IMR-90 (cell line): ENCODE data around the gene OXSR1. TPM values are rescaled to one million over a fixed set of nuclear protein-coding genes. Genes with fewer than 3 reads are reported as not detected.

Source experiments
- ATAC-seq: fragments of 200-7000 bp; cut with Tn5 transposase; 2 replicates; pipeline ENCODE4 v1.9.1; 2020; ENCODE audit warnings: low read depth, mild to moderate bottlenecking, moderate library complexity
- BruUV-seq: library from RNA; stranded (reverse); fragments of 400-500 nt; replicated peaks from 2 replicates; lab custom pipeline; 2021; lab: Mats Ljungman, UMichigan
- CTCF ChIA-PET: fragments of 300-600 bp; formaldehyde crosslinking; extraction: SDS; loops from one replicate; lab custom pipeline; 2021; ENCODE audit warnings: antibody characterized with exemption; lab: Yijun Ruan, JAX
- POLR2A ChIA-PET: fragments of 300-600 bp; sonication (Branson Sonifier 250); formaldehyde crosslinking; loops from one replicate; lab custom pipeline; 2022; ENCODE audit warnings: antibody characterized with exemption; ENCODE audit not compliant: unreplicated experiment; lab: Charles Lee
- DNase-seq: peaks from one replicate; pipeline ENCODE4 v3.0.0; 2013
- H2AFZ ChIP-seq: replicated peaks from 2 replicates; pipeline ENCODE3; 2013; ENCODE audit warnings: low read length, mild to moderate bottlenecking; ENCODE audit not compliant: poor library complexity
- H2AK5ac ChIP-seq: 2 replicates; pipeline ENCODE4 v1.6.1; 2013; ENCODE audit warnings: low read depth, low read length, inconsistent platforms
- H2AK9ac ChIP-seq: replicated peaks from 2 replicates; pipeline ENCODE3; 2013; ENCODE audit warnings: mild to moderate bottlenecking, low read depth, low read length, moderate library complexity; ENCODE audit not compliant: poor library complexity
- H2BK120ac ChIP-seq: 2 replicates; pipeline ENCODE4 v1.6.1; 2013; ENCODE audit warnings: low read depth, low read length, inconsistent platforms
- H2BK15ac ChIP-seq: 3 replicates; pipeline ENCODE4 v1.6.1; 2013; ENCODE audit warnings: low read depth, low read length, inconsistent platforms
- H2BK20ac ChIP-seq: 2 replicates; pipeline ENCODE4 v1.6.1; 2013; ENCODE audit warnings: low read depth, mild to moderate bottlenecking, inconsistent platforms, low read length, moderate library complexity
- H2BK5ac ChIP-seq: 2 replicates; pipeline ENCODE4 v1.6.1; 2013; ENCODE audit warnings: mild to moderate bottlenecking, low read depth, low read length, inconsistent platforms; ENCODE audit not compliant: poor library complexity, severe bottlenecking
- H3K14ac ChIP-seq: replicated peaks from 2 replicates; pipeline ENCODE4 v1.6.1; 2013; ENCODE audit warnings: low read depth, low read length, inconsistent platforms
- H3K18ac ChIP-seq: 2 replicates; pipeline ENCODE4 v1.6.1; 2013; ENCODE audit warnings: low read depth, low read length, control low read depth
- H3K23ac ChIP-seq: 2 replicates; pipeline ENCODE4 v1.6.1; 2013; ENCODE audit warnings: low read depth, low read length, inconsistent platforms
- H3K27ac ChIP-seq: 2 replicates; pipeline ENCODE4 v1.5.1; 2013; ENCODE audit warnings: mild to moderate bottlenecking, control low read depth, low read length; ENCODE audit not compliant: insufficient read depth
- H3K27me3 ChIP-seq: 2 replicates; pipeline ENCODE4 v1.6.1; 2013; ENCODE audit warnings: low read length; ENCODE audit not compliant: control insufficient read depth, insufficient read depth
- H3K36me3 ChIP-seq: 2 replicates; pipeline ENCODE4 v1.6.1; 2013; ENCODE audit warnings: low read length, mixed read lengths; ENCODE audit not compliant: control insufficient read depth, insufficient read depth
- H3K4ac ChIP-seq: 2 replicates; pipeline ENCODE4 v1.6.1; 2013; ENCODE audit warnings: low read depth, low read length, inconsistent platforms
- H3K4me1 ChIP-seq: 2 replicates; pipeline ENCODE4 v1.6.1; 2013; ENCODE audit warnings: low read length, mixed read lengths; ENCODE audit not compliant: control insufficient read depth, insufficient read depth
- H3K4me2 ChIP-seq: 2 replicates; pipeline ENCODE4 v1.6.1; 2013; ENCODE audit warnings: low read depth, mild to moderate bottlenecking, control low read depth, low read length, moderate library complexity
- H3K4me3 ChIP-seq: 2 replicates; pipeline ENCODE4 v1.5.1; 2013; ENCODE audit warnings: low read depth, mild to moderate bottlenecking, control low read depth, low read length, moderate library complexity; ENCODE audit not compliant: insufficient read depth
- H3K56ac ChIP-seq: 2 replicates; pipeline ENCODE4 v1.6.1; 2013; ENCODE audit warnings: low read length, inconsistent platforms; ENCODE audit not compliant: insufficient read depth; ENCODE audit errors: extremely low read depth
- H3K79me1 ChIP-seq, 2 experiments: 2 replicates each; pipeline ENCODE4 v1.6.1; 2013; ENCODE audit warnings: low read length in 2 of 2, inconsistent platforms in 1 of 2, low read depth in 1 of 2
- H3K9ac ChIP-seq: 2 replicates; pipeline ENCODE4 v1.6.1; 2013; ENCODE audit warnings: low read depth, low read length, control low read depth
- H3K9me1 ChIP-seq: 2 replicates; pipeline ENCODE4 v1.6.1; 2013; ENCODE audit warnings: low read length, inconsistent platforms; ENCODE audit not compliant: insufficient read depth
- H3K9me3 ChIP-seq: 2 replicates; pipeline ENCODE4 v1.6.1; 2013; ENCODE audit warnings: low read length; ENCODE audit not compliant: control insufficient read depth, insufficient read depth
- H4K20me1 ChIP-seq: 2 replicates; pipeline ENCODE4 v1.6.1; 2013; ENCODE audit warnings: low read length, inconsistent platforms; ENCODE audit not compliant: insufficient read depth
- H4K5ac ChIP-seq: 2 replicates; pipeline ENCODE4 v1.6.1; 2013; ENCODE audit warnings: mild to moderate bottlenecking, low read depth, low read length, control low read depth
- H4K8ac ChIP-seq, 2 experiments: 2 replicates each; pipeline ENCODE4 v1.6.1; 2013; ENCODE audit warnings: low read depth in 2 of 2, low read length in 2 of 2, control low read depth in 1 of 2, inconsistent platforms in 1 of 2
- H4K91ac ChIP-seq: 2 replicates; pipeline ENCODE4 v1.6.1; 2013; ENCODE audit warnings: low read depth, low read length, inconsistent platforms; ENCODE audit not compliant: insufficient read depth
- BHLHE40 ChIP-seq: fragments of 150-350 bp; IDR thresholded peaks from 2 replicates; pipeline ENCODE4 v1.6.1; 2016; ENCODE audit warnings: mild to moderate bottlenecking, low read depth, low read length
- CEBPB ChIP-seq: IDR thresholded peaks from 2 replicates; pipeline ENCODE4 v1.6.1; 2012; ENCODE audit warnings: low read depth, low read length, improper control_type of control experiment
- CHD1 ChIP-seq: IDR thresholded peaks from 2 replicates; pipeline ENCODE4 v1.6.1; 2012; ENCODE audit warnings: low read depth, low read length, improper control_type of control experiment
- CTCF ChIP-seq: conservative IDR thresholded peaks from 2 replicates; pipeline ENCODE4 v1.5.1; 2012; ENCODE audit warnings: mild to moderate bottlenecking, low read depth, low read length, improper control_type of control experiment
- ELK1 ChIP-seq: fragments of 150-350 bp; IDR thresholded peaks from 2 replicates; pipeline ENCODE4 v1.6.1; 2016; ENCODE audit warnings: low read depth, mild to moderate bottlenecking, low read length, moderate library complexity, borderline replicate concordance
- FOS ChIP-seq: fragments of 150-350 bp; IDR thresholded peaks from 2 replicates; pipeline ENCODE4 v1.6.1; 2016; ENCODE audit warnings: low read depth, low read length
- MAFK ChIP-seq: IDR thresholded peaks from 2 replicates; pipeline ENCODE4 v1.6.1; 2012; ENCODE audit warnings: low read depth, low read length, improper control_type of control experiment
- MAZ ChIP-seq: IDR thresholded peaks from 2 replicates; pipeline ENCODE4 v1.6.1; 2012; ENCODE audit warnings: low read depth, mild to moderate bottlenecking, low read length, improper control_type of control experiment, moderate library complexity, borderline replicate concordance
- NFE2L2 ChIP-seq: fragments of 150-350 bp; IDR thresholded peaks from 2 replicates; pipeline ENCODE4 v1.6.1; 2016; ENCODE audit warnings: low read depth, mild to moderate bottlenecking, low read length
- RAD21 ChIP-seq: IDR thresholded peaks from 2 replicates; pipeline ENCODE4 v1.6.1; 2012; ENCODE audit warnings: low read length, improper control_type of control experiment
- RCOR1 ChIP-seq: IDR thresholded peaks from 2 replicates; pipeline ENCODE4 v1.6.1; 2012; ENCODE audit warnings: mild to moderate bottlenecking, low read length, improper control_type of control experiment; ENCODE audit not compliant: insufficient replicate concordance
- RFX5 ChIP-seq: IDR thresholded peaks from 2 replicates; pipeline ENCODE4 v1.8.0; 2012; ENCODE audit warnings: low read depth, mild to moderate bottlenecking, low read length, moderate library complexity
- USF2 ChIP-seq: fragments of 150-350 bp; IDR thresholded peaks from 2 replicates; pipeline ENCODE4 v1.6.1; 2017; ENCODE audit warnings: mild to moderate bottlenecking, antibody characterized with exemption, low read length, low read depth
- WGBS, 2 experiments: methylation state at CpG; one replicate each; pipeline versions ENCODE4 v1.1.5 to v1.1.7; 2013; ENCODE audit warnings: missing lambda C conversion rate in 2 of 2; ENCODE audit not compliant: insufficient read length in 1 of 2; ENCODE audit errors: extremely low coverage in 2 of 2; 5-methylcytosine and 5-hydroxymethylcytosine counted together
- dilution Hi-C: fragments of 300-500 bp; cut with HindIII; formaldehyde crosslinking; loops from one replicate; pipeline ENCODE4 v1.14.3; 2018; ENCODE audit warnings: low sequenced_read_pairs; ENCODE audit not compliant: unreplicated experiment
- in situ Hi-C: fragments of 300-500 bp; cut with MboI; formaldehyde crosslinking; loops from 3 replicates; pipeline ENCODE4 v1.14.3; 2019; ENCODE audit warnings: low sequenced_read_pairs, inconsistent platforms, mixed read lengths
- intact Hi-C: fragments of 100-400 bp; cut with micrococcal nuclease; formaldehyde crosslinking; loops from 2 replicates; pipeline ENCODE4 v1.10.0; 2022
- polyA plus RNA-seq, 3 experiments: library from polyadenylated mRNA; depleted of rRNA; stranded (reverse); fragments of >200 nt; gene quantifications; 2 replicates each; pipeline ENCODE4 v1.2.3, GENCODE V29; 2012; ENCODE audit warnings: low replicate concordance in 1 of 3
- total RNA-seq: library from RNA; depleted of rRNA; stranded (reverse); fragments of >200 nt; gene quantifications from 2 replicates; pipeline ENCODE4 v1.2.3, GENCODE V29; 2012

Gene OXSR1
- total and polyA plus RNA-seq, 2 of the 4 experiments (the other 2 are of a cell fraction), result 32.9 to 37.6 TPM

GRCh38 chr3:38186781-38187180 is 21.4 kb downstream of the OXSR1 start:
- H4K20me1 ChIP-seq, result peaks cover 12% of the 10 kb centered on the region
- no peak overlapping the region for H3K14ac ChIP-seq
- H2BK120ac ChIP-seq, result no peak overlapping the region
- H2BK20ac ChIP-seq, result no peak overlapping the region
- H3K4me1 ChIP-seq, result peaks cover 3% of the 10 kb centered on the region
- no peak overlapping the region for H2BK15ac ChIP-seq
- peaks cover 9 to 47% of the 10 kb centered on the region in 2 experiments; a peak in 3 of 4 replicates for H3K79me1 ChIP-seq
- H3K4me3 ChIP-seq, result no peak overlapping the region
- no peak overlapping the region for H3K4me2 ChIP-seq
- no peak overlapping the region for H4K91ac ChIP-seq
- no peak overlapping the region for H3K18ac ChIP-seq
- H2AK9ac ChIP-seq, result no peak overlapping the region
- H2AFZ ChIP-seq, result no peak overlapping the region
- no peaks in the 10 kb centered on the region; the same call in 1 of the 2 replicates for H3K9me1 ChIP-seq
- POLR2A ChIA-PET, result no interaction called here
- no peaks in the 10 kb centered on the region for H3K27me3 ChIP-seq
- H3K27ac ChIP-seq, result no peak overlapping the region
- in situ Hi-C loops, result no loop called here
- CTCF ChIA-PET, result no interaction called here
- peaks cover 12% of the 10 kb centered on the region for H3K36me3 ChIP-seq
- no peak overlapping the region for H2AK5ac ChIP-seq
- WGBS, 2 experiments, result no CpG with 5 or more reads among the region's 1 CpG
- DNase-seq, result no peak
- H3K56ac ChIP-seq, result no peak overlapping the region
- no peak overlapping the region for H3K9ac ChIP-seq
- no peak overlapping the region for H3K23ac ChIP-seq
- H2BK5ac ChIP-seq, result no peak overlapping the region
- no peak overlapping the region for H4K5ac ChIP-seq
- H4K8ac ChIP-seq, result no peak overlapping the region
- no peaks in the 10 kb centered on the region for H3K9me3 ChIP-seq
- BruUV-seq, result no TSS peak
- no peak overlapping the region for H3K4ac ChIP-seq
- no peak for TF ChIP-seq CHD1
- no peak for TF ChIP-seq ELK1
- no peak for TF ChIP-seq MAZ
- TF ChIP-seq NFE2L2, result no peak
- no peak for TF ChIP-seq USF2
- no peak for TF ChIP-seq CEBPB
- no peak for TF ChIP-seq BHLHE40
- no peak for TF ChIP-seq FOS
- no peak for TF ChIP-seq RFX5
- no peak for TF ChIP-seq MAFK
- no peak for TF ChIP-seq RAD21
- TF ChIP-seq CTCF, result no peak
- TF ChIP-seq RCOR1, result no peak
- ATAC-seq, result no peak
- intact Hi-C loops, result no loop called here
- dilution Hi-C loops, result no loop called here
